GM23338 (cell line): Measurements from ENCODE around the gene VSTM2L. TPM values are rescaled to one million over a fixed set of nuclear protein-coding genes. Genes with fewer than 3 reads are reported as not detected.
A peak's percentile ranks its signal among the peaks of the same experiment; 100 is the strongest.

Experiments used
- ATAC-seq: fragments of 200-7000 bp; cut with Tn5 transposase; 3 replicates; pipeline ENCODE4 v1.9.1; 2020
- DNase-seq: peaks from one replicate; pipeline ENCODE4 v3.0.0-alpha.2; 2015; ENCODE audit warnings: low spot score
- H2AFZ ChIP-seq: fragments of 200-600 bp; sonication (generic); 2 replicates; pipeline ENCODE4 v1.8.0; 2016; ENCODE audit warnings: antibody characterized with exemption, mild to moderate bottlenecking, moderate library complexity
- H3F3A ChIP-seq: fragments of 200-600 bp; sonication (generic); replicated peaks from 2 replicates; pipeline ENCODE4 v1.8.0; 2017; ENCODE audit warnings: antibody characterized with exemption, mixed run types, low read depth
- H3K27ac ChIP-seq: fragments of 200-600 bp; sonication (generic); 2 replicates; pipeline ENCODE4 v1.6.1; 2016; ENCODE audit warnings: low read depth
- H3K27me3 ChIP-seq: fragments of 200-600 bp; sonication (generic); 2 replicates; pipeline ENCODE4 v1.8.0; 2016; ENCODE audit warnings: mild to moderate bottlenecking, mixed run types, moderate library complexity; ENCODE audit not compliant: insufficient read depth
- H3K36me3 ChIP-seq: fragments of 200-600 bp; sonication (generic); 2 replicates; pipeline ENCODE4 v1.8.0; 2016; ENCODE audit warnings: mild to moderate bottlenecking; ENCODE audit not compliant: insufficient read depth
- H3K4me1 ChIP-seq: fragments of 200-600 bp; sonication (generic); 2 replicates; pipeline ENCODE4 v1.8.0; 2016; ENCODE audit warnings: mild to moderate bottlenecking, moderate library complexity; ENCODE audit not compliant: insufficient read depth
- H3K4me2 ChIP-seq: fragments of 200-600 bp; sonication (generic); 2 replicates; pipeline ENCODE4 v1.7.1; 2017; ENCODE audit warnings: mixed run types
- H3K4me3 ChIP-seq: fragments of 200-600 bp; sonication (generic); 2 replicates; pipeline ENCODE4 v1.6.1; 2016; ENCODE audit warnings: mixed run types
- H3K79me2 ChIP-seq: fragments of 200-600 bp; sonication (generic); replicated peaks from 2 replicates; pipeline ENCODE4 v1.8.0; 2017; ENCODE audit warnings: mild to moderate bottlenecking; ENCODE audit not compliant: insufficient read depth
- H3K9me2 ChIP-seq: fragments of 200-600 bp; sonication (generic); 2 replicates; pipeline ENCODE4 v1.8.0; 2017; ENCODE audit not compliant: insufficient read depth
- H4K20me1 ChIP-seq: fragments of 200-600 bp; sonication (generic); replicated peaks from 2 replicates; pipeline ENCODE4 v1.8.0; 2017; ENCODE audit warnings: mild to moderate bottlenecking; ENCODE audit not compliant: insufficient read depth
- H3K27ac Mint-ChIP-seq: 2 replicates; pipeline ENCODE4 v1.8.0; 2020; ENCODE audit warnings: inconsistent platforms, mild to moderate bottlenecking, moderate library complexity, mixed read lengths
- H3K27me3 Mint-ChIP-seq: 3 replicates; pipeline ENCODE4 v1.8.0; 2022; ENCODE audit warnings: low read depth, mild to moderate bottlenecking, moderate library complexity, mixed read lengths, inconsistent platforms; ENCODE audit not compliant: insufficient read depth, poor library complexity
- H3K36me3 Mint-ChIP-seq: 3 replicates; pipeline ENCODE4 v1.8.0; 2021; ENCODE audit warnings: low read depth, mild to moderate bottlenecking, inconsistent platforms, moderate library complexity, mixed read lengths
- H3K4me1 Mint-ChIP-seq: 3 replicates; pipeline ENCODE4 v1.8.0; 2020; ENCODE audit warnings: mild to moderate bottlenecking, inconsistent platforms, mixed read lengths
- H3K4me3 Mint-ChIP-seq: 3 replicates; pipeline ENCODE4 v1.8.0; 2021; ENCODE audit warnings: moderate library complexity, mild to moderate bottlenecking, inconsistent platforms, mixed read lengths
- H3K9me3 Mint-ChIP-seq: 3 replicates; pipeline ENCODE4 v1.8.0; 2020; ENCODE audit warnings: moderate library complexity, mild to moderate bottlenecking, inconsistent platforms, mixed read lengths
- ETS1 ChIP-seq: IDR thresholded peaks from 2 replicates; pipeline ENCODE4 v1.6.1; 2016; ENCODE audit warnings: antibody characterized with exemption
- EZH2phosphoT487 ChIP-seq: fragments of 200-600 bp; sonication (generic); IDR thresholded peaks from one replicate; pipeline ENCODE4 v1.8.1; 2018; ENCODE audit warnings: antibody characterized with exemption; ENCODE audit not compliant: unreplicated experiment
- JUNB ChIP-seq: IDR thresholded peaks from one replicate; pipeline ENCODE4 v1.6.1; 2016; ENCODE audit warnings: antibody characterized with exemption; ENCODE audit not compliant: unreplicated experiment
- POLR2AphosphoS5 ChIP-seq: IDR thresholded peaks from 2 replicates; pipeline ENCODE4 v1.6.1; 2016; ENCODE audit warnings: antibody characterized with exemption, low read depth
- ZNF114 ChIP-seq: fragments of 250-450 bp; sonication (Bioruptor Pico); IDR thresholded peaks from 2 replicates; pipeline ENCODE4 v1.5.0; 2020; ENCODE audit warnings: mild to moderate bottlenecking, moderate library complexity
- ZNF462 ChIP-seq: fragments of 250-450 bp; sonication (Bioruptor Pico); IDR thresholded peaks from 2 replicates; pipeline ENCODE4 v1.5.0; 2020; ENCODE audit warnings: mild to moderate bottlenecking, moderate library complexity
- polyA plus RNA-seq: library from polyadenylated mRNA; unstranded; fragments of >200 nt; fragmentation: Nextera tagmentation; extraction: Ambion mirVana; gene quantifications from 2 replicates; pipeline ENCODE4 v1.2.1, GENCODE V29; 2016
- total RNA-seq: library from RNA; depleted of rRNA; stranded (reverse); fragments of >200 nt; shearing (Covaris generic); gene quantifications from 2 replicates; pipeline ENCODE4 v1.2.3, GENCODE V29; 2014

Gene VSTM2L
- total and polyA plus RNA-seq, 2 experiments from 2014 or later: 0.60 to 1.9 TPM

- TF ChIP-seq ZNF462: no peak
- no peak for TF ChIP-seq JUNB
- TF ChIP-seq ETS1: no peak
- no peak for TF ChIP-seq ZNF114
- TF ChIP-seq EZH2phosphoT487: no peak
Observed at GRCh38 chr20:37911261-37911660, 8.3 kb downstream of the VSTM2L start (continued).

DNA sequence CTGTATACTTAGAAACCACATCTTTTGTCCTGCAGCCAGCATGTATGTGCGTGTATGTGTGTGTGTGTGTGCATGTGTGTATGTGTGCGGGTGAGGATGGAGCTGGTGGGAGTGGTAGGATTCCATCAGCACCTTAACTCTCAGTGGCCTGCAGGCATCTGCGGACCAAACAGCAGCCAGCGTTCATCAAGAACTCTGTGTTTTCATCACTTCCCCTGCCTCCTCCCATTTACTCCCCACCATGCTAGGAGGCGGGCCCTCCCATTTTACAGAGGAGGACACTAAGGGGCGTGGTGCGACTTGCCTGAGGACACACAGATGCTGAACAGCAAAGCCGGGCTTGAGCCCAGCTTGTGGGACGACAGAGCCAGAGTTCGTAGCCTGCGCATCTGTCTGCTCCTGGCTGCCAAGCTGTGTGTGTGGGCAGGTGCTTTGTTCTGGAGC is 8.9 kb downstream of the VSTM2L start:
- peaks cover 23% of the 10 kb centered on the region for H3K27me3 Mint-ChIP-seq
- no peak overlapping the region for H3K27ac Mint-ChIP-seq
- no peaks in the 10 kb centered on the region for H3K9me3 Mint-ChIP-seq
- Histone ChIP-seq H3K27me3 (peaks cover 11% of the 10 kb centered on the region; the same call in 1 of the 2 replicates), H3K4me1 (peaks cover 49% of the 10 kb centered on the region), H3K4me2 (peak overlapping the region; percentile 52), H3K79me2 (no peaks in the 10 kb centered on the region), H3K27ac (no peak overlapping the region), H3K9me2 (no peaks in the 10 kb centered on the region), H2AFZ (peak overlapping the region; percentile 54; the same call in 1 of the 2 replicates), H3K4me3 (peak overlapping the region; percentile 28; the same call in 1 of the 2 replicates), H3K36me3 (no peaks in the 10 kb centered on the region), H3F3A (peaks cover 6% of the 10 kb centered on the region; the same call in 1 of the 2 replicates), H4K20me1 (no peaks in the 10 kb centered on the region)
- no peaks in the 10 kb centered on the region for H3K36me3 Mint-ChIP-seq
- peaks cover 65% of the 10 kb centered on the region for H3K4me1 Mint-ChIP-seq
- peak; percentile 85 for DNase-seq
- H3K4me3 Mint-ChIP-seq: no peak overlapping the region
- no peak for TF ChIP-seq EZH2phosphoT487
- TF ChIP-seq POLR2AphosphoS5: peak; percentile 38; the same call in 1 of the 2 replicates
- peak; percentile 20 for ATAC-seq
